Measurements from ENCODE around the gene PGS1. TPM values are rescaled to one million over a fixed set of nuclear protein-coding genes. Genes with fewer than 3 reads are reported as not detected.

PGS1 gene
- total RNA-seq, 4 donors from 2014 or later, result 24.1 to 53.0 (median 38.8) TPM

DNA sequence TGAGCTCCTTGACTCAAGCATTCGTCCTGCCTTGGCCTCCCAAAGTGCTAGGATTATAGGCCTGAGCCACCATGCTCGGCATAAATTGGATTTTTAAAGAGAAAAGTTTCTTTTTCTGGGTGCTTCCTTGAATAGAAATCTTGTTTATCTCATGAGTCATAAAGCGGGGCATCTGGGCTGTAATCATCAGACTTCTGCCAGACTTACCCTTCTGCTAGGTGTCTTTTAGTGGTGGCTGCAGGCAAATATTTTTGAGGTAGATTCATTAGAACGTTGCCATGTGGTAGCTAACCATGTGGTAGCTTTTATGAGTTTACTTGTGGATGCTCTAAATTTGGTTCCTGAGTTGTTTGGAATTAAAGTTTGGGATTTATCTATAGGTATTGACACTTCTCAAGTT lies 13.4 kb downstream of the PGS1 start:
- 17 to 38% methylated on average over 1 to 4 of the region's 4 CpGs for WGBS, 2 donors (ENCODE audit: low coverage in 1 of 2)
- Histone ChIP-seq H3K9me3 (no peaks in the 10 kb centered on the region), H3K27ac (peak overlapping the region in 2 of 4 donors; percentile 17 to 38), H3K27me3 (no peaks in the 10 kb centered on the region), H3K4me3 (no peak overlapping the region), H3K36me3 (peaks cover 0 to 33% of the 10 kb centered on the region in 2 donors), H3K4me1 (peaks cover 0 to 69% (median 33%) of the 10 kb centered on the region in 3 donors)
- TF ChIP-seq POLR2AphosphoS5 (IDR thresholded peaks at IDR 0.05) (no peak), POLR2A (IDR thresholded peaks at IDR 0.05) (no peak), EP300 (IDR thresholded peaks at IDR 0.05) (no peak)
- TF ChIP-seq, protein P1, sequence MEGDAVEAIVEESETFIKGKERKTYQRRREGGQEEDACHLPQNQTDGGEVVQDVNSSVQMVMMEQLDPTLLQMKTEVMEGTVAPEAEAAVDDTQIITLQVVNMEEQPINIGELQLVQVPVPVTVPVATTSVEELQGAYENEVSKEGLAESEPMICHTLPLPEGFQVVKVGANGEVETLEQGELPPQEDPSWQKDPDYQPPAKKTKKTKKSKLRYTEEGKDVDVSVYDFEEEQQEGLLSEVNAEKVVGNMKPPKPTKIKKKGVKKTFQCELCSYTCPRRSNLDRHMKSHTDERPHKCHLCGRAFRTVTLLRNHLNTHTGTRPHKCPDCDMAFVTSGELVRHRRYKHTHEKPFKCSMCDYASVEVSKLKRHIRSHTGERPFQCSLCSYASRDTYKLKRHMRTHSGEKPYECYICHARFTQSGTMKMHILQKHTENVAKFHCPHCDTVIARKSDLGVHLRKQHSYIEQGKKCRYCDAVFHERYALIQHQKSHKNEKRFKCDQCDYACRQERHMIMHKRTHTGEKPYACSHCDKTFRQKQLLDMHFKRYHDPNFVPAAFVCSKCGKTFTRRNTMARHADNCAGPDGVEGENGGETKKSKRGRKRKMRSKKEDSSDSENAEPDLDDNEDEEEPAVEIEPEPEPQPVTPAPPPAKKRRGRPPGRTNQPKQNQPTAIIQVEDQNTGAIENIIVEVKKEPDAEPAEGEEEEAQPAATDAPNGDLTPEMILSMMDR (IDR thresholded peaks at IDR 0.05), result no peak
- no peak for ATAC-seq

DNA sequence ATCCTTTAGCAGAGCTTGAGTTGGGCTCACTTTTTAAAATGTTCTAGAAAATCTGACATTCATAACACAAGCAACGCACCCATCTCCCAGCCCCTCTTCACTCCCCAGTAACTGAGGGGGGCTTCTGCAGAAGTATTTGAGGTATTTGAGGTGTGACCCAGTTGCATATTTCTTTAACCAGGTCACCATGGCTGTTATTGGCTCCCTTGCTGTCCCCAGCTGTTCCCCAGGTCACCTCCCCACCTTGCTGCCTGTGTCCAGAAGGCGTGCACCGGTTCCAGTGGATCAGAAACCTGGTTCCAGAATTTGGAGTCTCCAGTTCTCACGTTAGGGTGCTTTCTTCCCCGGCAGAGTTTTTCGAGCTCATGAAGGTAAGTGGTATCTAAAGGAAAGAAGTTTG lies 13.8 kb downstream of the PGS1 start:
- H3K27me3 ChIP-seq, result no peaks in the 10 kb centered on the region
- H3K4me1 ChIP-seq, result peaks cover 0 to 69% (median 33%) of the 10 kb centered on the region in 3 donors
- 95 to 100% methylated on average over 1 to 5 of the region's 6 CpGs for WGBS, 2 donors (ENCODE audit: low coverage in 1 of 2)
- TF ChIP-seq POLR2A (IDR thresholded peaks at IDR 0.05), result no peak
- TF ChIP-seq, protein P1 (IDR thresholded peaks at IDR 0.05), result no peak
- no peak for TF ChIP-seq POLR2AphosphoS5 (IDR thresholded peaks at IDR 0.05)
- no peak for TF ChIP-seq EP300 (IDR thresholded peaks at IDR 0.05)
- no peaks in the 10 kb centered on the region for H3K9me3 ChIP-seq
- H3K4me3 ChIP-seq, result no peak overlapping the region
- H3K36me3 ChIP-seq, result peaks cover 0 to 34% of the 10 kb centered on the region in 2 donors
- H3K27ac ChIP-seq, result no peak overlapping the region
- ATAC-seq, result no peak

DNA sequence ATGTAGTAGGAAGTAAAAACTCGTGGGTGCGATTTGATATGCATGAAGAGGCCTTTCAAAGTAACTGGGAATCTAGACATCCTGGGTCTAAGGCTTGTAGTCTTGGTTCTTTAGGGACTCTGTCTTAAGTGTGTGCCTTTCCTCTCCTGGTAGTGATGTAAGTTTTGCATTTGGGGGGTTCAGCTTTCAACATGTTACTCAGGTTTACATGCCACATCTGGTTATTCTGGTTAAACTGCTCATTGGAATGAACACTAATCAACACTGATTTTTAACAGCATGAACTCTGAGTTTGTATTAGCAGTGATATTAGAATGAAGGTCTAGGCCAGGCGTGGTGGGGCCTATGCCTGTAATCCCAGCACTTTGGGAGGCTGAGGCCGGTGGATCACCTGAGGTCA lies 15.1 kb downstream of the PGS1 start:
- Histone ChIP-seq H3K27me3 (no peaks in the 10 kb centered on the region), H3K27ac (no peak overlapping the region), H3K4me3 (no peak overlapping the region), H3K4me1 (peaks cover 0 to 69% (median 28%) of the 10 kb centered on the region in 3 donors), H3K9me3 (no peaks in the 10 kb centered on the region), H3K36me3 (peaks cover 0 to 46% of the 10 kb centered on the region in 2 donors)
- ATAC-seq, result no peak
- WGBS, 2 donors (ENCODE audit: low coverage in 1 of 2), result 78 to 89% methylated on average over 2 to 4 of the region's 4 CpGs
- TF ChIP-seq EP300 (IDR thresholded peaks at IDR 0.05), result no peak
- TF ChIP-seq POLR2A (IDR thresholded peaks at IDR 0.05), result no peak
- no peak for TF ChIP-seq POLR2AphosphoS5 (IDR thresholded peaks at IDR 0.05)

DNA sequence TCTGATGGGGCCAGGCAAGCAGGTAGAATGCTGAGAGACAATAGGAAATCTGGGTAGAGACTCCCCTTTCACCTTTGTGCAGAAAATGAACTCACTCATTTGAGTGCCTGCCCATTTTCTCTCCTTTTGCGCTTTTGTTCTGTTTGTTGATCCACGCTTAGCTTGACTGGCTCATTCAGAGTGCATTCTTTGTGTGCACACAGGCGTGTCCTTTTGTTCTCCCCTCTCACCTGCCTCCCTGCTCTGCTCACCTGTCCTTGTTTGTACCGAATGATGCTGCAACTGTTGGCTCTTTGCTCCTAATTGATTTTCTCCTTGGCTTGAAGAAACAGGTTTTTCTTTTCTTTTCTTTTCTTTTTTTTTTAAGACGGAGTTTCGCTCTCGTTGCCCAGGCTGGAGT lies 15.8 kb downstream of the PGS1 start:
- no peak for ATAC-seq
- no peak overlapping the region for H3K27ac ChIP-seq
- H3K9me3 ChIP-seq, result no peaks in the 10 kb centered on the region
- 91 to 95% methylated on average over 6 to 7 of the region's 7 CpGs for WGBS, 2 donors (ENCODE audit: low coverage in 1 of 2)
- H3K4me1 ChIP-seq, result peaks cover 0 to 64% (median 24%) of the 10 kb centered on the region in 3 donors
- no peak overlapping the region for H3K4me3 ChIP-seq
- H3K27me3 ChIP-seq, result no peaks in the 10 kb centered on the region
- TF ChIP-seq, protein P1 (IDR thresholded peaks at IDR 0.05), result no peak
- no peak for TF ChIP-seq POLR2A (IDR thresholded peaks at IDR 0.05)
- TF ChIP-seq POLR2AphosphoS5 (IDR thresholded peaks at IDR 0.05), result no peak
- TF ChIP-seq EP300 (IDR thresholded peaks at IDR 0.05), result no peak
- peaks cover 0 to 53% of the 10 kb centered on the region in 2 donors for H3K36me3 ChIP-seq

DNA sequence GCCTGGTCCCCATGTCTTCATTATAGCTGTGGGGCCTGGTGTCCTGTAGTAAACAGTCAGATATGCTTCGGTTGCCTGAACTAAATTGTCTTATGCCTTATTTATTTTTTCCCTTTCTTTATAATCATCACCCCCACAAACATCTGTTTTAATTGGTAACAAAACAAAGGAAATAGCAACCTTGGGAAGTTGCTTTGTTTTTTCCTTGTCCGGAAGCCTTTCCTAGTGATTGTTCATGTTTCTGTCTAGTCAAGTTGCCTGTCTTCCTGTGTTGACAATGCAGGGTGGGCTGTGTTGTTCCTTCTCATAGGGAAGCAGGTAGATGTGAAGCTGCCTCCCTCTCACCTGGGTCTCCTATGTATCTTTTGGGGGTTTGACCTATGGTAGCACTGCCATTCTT lies 16.7 kb downstream of the PGS1 start:
- ATAC-seq, result no peak
- no peaks in the 10 kb centered on the region for H3K9me3 ChIP-seq
- H3K27ac ChIP-seq, result no peak overlapping the region
- WGBS, 2 donors (ENCODE audit: low coverage in 1 of 2), result 71 to 86% methylated on average over 1 to 2 of the region's 2 CpGs
- no peak for TF ChIP-seq POLR2AphosphoS5 (IDR thresholded peaks at IDR 0.05)
- TF ChIP-seq, protein P1 (IDR thresholded peaks at IDR 0.05), result no peak
- no peak for TF ChIP-seq POLR2A (IDR thresholded peaks at IDR 0.05)
- no peak for TF ChIP-seq EP300 (IDR thresholded peaks at IDR 0.05)
- peaks cover 0 to 55% (median 16%) of the 10 kb centered on the region in 3 donors for H3K4me1 ChIP-seq
- no peak overlapping the region for H3K4me3 ChIP-seq
- H3K27me3 ChIP-seq, result no peaks in the 10 kb centered on the region
- peaks cover 0 to 62% of the 10 kb centered on the region in 2 donors for H3K36me3 ChIP-seq
